Measurements from ENCODE around the gene GALK2.

DNA sequence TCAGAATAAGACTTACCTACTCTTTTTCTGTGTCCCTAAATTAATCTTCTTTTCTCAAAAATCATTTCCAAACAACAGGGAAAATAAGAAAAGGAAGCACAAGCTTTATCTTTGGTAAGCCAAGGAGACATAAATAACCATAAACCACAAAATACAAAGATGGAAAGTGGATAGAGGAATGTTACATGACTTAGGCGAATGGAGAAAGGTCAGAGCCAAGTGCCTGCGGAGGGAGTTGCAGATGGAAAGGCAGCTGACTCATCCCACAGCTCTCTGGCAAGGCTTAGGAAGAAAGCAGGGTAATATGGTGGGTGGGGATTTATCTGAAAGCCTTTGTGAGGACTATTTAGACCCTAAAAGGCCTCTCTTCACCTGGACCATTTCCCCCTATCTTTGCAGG is 72.8 kb downstream of the GALK2 start:
- TF ChIP-seq, protein P1, sequence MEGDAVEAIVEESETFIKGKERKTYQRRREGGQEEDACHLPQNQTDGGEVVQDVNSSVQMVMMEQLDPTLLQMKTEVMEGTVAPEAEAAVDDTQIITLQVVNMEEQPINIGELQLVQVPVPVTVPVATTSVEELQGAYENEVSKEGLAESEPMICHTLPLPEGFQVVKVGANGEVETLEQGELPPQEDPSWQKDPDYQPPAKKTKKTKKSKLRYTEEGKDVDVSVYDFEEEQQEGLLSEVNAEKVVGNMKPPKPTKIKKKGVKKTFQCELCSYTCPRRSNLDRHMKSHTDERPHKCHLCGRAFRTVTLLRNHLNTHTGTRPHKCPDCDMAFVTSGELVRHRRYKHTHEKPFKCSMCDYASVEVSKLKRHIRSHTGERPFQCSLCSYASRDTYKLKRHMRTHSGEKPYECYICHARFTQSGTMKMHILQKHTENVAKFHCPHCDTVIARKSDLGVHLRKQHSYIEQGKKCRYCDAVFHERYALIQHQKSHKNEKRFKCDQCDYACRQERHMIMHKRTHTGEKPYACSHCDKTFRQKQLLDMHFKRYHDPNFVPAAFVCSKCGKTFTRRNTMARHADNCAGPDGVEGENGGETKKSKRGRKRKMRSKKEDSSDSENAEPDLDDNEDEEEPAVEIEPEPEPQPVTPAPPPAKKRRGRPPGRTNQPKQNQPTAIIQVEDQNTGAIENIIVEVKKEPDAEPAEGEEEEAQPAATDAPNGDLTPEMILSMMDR (IDR thresholded peaks at IDR 0.05), result no peak
- no peak for TF ChIP-seq POLR2A (IDR thresholded peaks at IDR 0.05)
